22Rv1 (cell line): ENCODE results near the gene SMYD3.
A peak's percentile ranks its signal among the peaks of the same experiment; 100 is the strongest.

Source experiments
- H3K27ac ChIP-seq: fragments of 450-650 bp; 2 replicates; pipeline ENCODE4 v1.5.1; 2017
- CTCF ChIP-seq: fragments of 450-650 bp; IDR thresholded peaks from 2 replicates; pipeline ENCODE4 v1.5.1; 2017; ENCODE audit warnings: mild to moderate bottlenecking
- ZFX ChIP-seq: fragments of 450-650 bp; IDR thresholded peaks from 2 replicates; pipeline ENCODE4 v1.6.1; 2017; ENCODE audit warnings: antibody characterized with exemption, borderline replicate concordance

Gene SMYD3

GRCh38 chr1:246208105-246208504 lies 299.0 kb downstream of the SMYD3 start:
- TF ChIP-seq CTCF (no peak), ZFX (no peak)
- H3K27ac ChIP-seq: no peak overlapping the region

- H3K27ac ChIP-seq: no peak overlapping the region
- TF ChIP-seq CTCF: peak; percentile 16; the same call in 1 of the 2 replicates
- TF ChIP-seq ZFX: no peak
These were observed 303.9 kb downstream of the SMYD3 start for GRCh38 chr1:246203180-246203579.

- TF ChIP-seq ZFX (no peak), CTCF (no peak)
- no peak overlapping the region for H3K27ac ChIP-seq
These were observed 306.3 kb downstream of the SMYD3 start for GRCh38 chr1:246200738-246201137.

GRCh38 chr1:246200225-246200624 lies 306.9 kb downstream of the SMYD3 start:
- TF ChIP-seq ZFX: no peak
- no peak for TF ChIP-seq CTCF
- H3K27ac ChIP-seq: no peak overlapping the region

GRCh38 chr1:246199086-246199645 lies 307.9 kb downstream of the SMYD3 start:
- TF ChIP-seq CTCF (no peak), ZFX (no peak)
- no peak overlapping the region for H3K27ac ChIP-seq

GRCh38 chr1:246198115-246198816 lies 308.8 kb downstream of the SMYD3 start:
- no peak for TF ChIP-seq ZFX
- H3K27ac ChIP-seq: no peak overlapping the region

- no peak overlapping the region for H3K27ac ChIP-seq
- TF ChIP-seq ZFX (no peak), CTCF (no peak)
These were observed 310.0 kb downstream of the SMYD3 start for GRCh38 chr1:246197076-246197475.
